Osteocyte (in vitro differentiated cells): ENCODE measurements around the gene GADD45A. TPM values are rescaled to one million over a fixed set of nuclear protein-coding genes. Genes with fewer than 3 reads are reported as not detected.

Source experiments
- DNase-seq: peaks from one replicate; pipeline ENCODE4 v3.0.0; 2021; ENCODE audit warnings: mixed read lengths; ENCODE audit not compliant: unreplicated experiment; ENCODE audit errors: extremely low spot score
- H3K27ac Mint-ChIP-seq: one replicate; pipeline ENCODE4 v1.8.0; 2021; ENCODE audit warnings: mild to moderate bottlenecking, mixed read lengths; ENCODE audit not compliant: unreplicated experiment
- H3K27me3 Mint-ChIP-seq: one replicate; pipeline ENCODE4 v1.8.0; 2021; ENCODE audit warnings: mixed read lengths; ENCODE audit not compliant: unreplicated experiment
- H3K36me3 Mint-ChIP-seq: one replicate; pipeline ENCODE4 v1.8.0; 2021; ENCODE audit warnings: mixed read lengths; ENCODE audit not compliant: unreplicated experiment
- H3K4me1 Mint-ChIP-seq: one replicate; pipeline ENCODE4 v1.8.0; 2021; ENCODE audit warnings: mixed read lengths; ENCODE audit not compliant: unreplicated experiment
- H3K4me3 Mint-ChIP-seq: one replicate; pipeline ENCODE4 v1.8.0; 2021; ENCODE audit warnings: mild to moderate bottlenecking, moderate library complexity, mixed read lengths; ENCODE audit not compliant: unreplicated experiment
- H3K9me3 Mint-ChIP-seq: one replicate; pipeline ENCODE4 v1.8.0; 2021; ENCODE audit warnings: mixed read lengths; ENCODE audit not compliant: unreplicated experiment
- total RNA-seq: library from RNA; stranded (reverse); gene quantifications from 2 replicates; pipeline ENCODE4 v1.2.1, GENCODE V29; 2021
- TF ChIP-seq, protein P1 (sequence below): fragments of 200-600 bp; sonication (generic); IDR thresholded peaks from 2 replicates; pipeline ENCODE4 v1.5.0; 2021; ENCODE audit warnings: antibody characterized with exemption, mild to moderate bottlenecking, moderate library complexity

GADD45A gene
- total RNA-seq, 1 donor from 2014 or later, result 45.3 TPM

DNA sequence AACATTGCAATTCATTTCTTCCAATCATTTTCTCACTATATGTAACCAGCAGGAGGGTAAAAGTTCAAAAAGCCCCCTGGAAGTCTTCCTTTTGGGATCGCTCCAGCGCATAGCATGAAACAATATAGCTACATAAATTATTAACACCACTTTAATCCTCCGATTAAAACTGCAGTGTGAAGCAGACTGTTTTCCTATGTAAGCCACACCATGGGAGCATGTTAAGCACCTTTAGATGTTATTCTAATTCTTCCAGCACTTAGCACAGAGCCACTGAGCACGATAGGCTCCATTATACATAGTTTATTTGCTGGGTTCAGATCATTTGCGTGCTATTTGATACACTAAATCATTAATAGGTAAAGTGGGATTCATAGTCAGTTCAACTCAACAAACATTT, 18.4 kb upstream of the GADD45A start:
- H3K36me3 Mint-ChIP-seq, result no peaks in the 10 kb centered on the region
- peaks cover 5% of the 10 kb centered on the region for H3K4me1 Mint-ChIP-seq
- no peaks in the 10 kb centered on the region for H3K9me3 Mint-ChIP-seq

DNA sequence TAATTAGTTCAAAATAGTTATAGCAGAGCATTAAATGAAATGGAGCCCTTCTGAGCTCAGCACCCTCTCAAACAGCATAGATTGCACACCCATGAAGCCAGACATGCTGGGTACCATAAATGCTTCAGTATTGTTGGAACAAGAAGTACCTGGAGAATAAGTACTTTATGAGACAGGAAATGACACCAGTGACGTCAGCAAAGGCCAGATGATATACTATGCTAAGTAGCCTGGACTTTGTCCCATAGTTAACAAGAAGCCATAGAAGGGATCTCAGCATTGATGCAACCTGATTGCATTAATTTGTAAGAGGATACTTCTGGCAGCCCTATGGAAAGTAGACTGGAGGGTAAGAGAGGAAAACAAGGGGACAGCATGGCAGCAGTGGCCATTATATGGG, 16.3 kb upstream of the GADD45A start:
- H3K9me3 Mint-ChIP-seq, result no peaks in the 10 kb centered on the region
- no peaks in the 10 kb centered on the region for H3K36me3 Mint-ChIP-seq
- TF ChIP-seq, protein P1, sequence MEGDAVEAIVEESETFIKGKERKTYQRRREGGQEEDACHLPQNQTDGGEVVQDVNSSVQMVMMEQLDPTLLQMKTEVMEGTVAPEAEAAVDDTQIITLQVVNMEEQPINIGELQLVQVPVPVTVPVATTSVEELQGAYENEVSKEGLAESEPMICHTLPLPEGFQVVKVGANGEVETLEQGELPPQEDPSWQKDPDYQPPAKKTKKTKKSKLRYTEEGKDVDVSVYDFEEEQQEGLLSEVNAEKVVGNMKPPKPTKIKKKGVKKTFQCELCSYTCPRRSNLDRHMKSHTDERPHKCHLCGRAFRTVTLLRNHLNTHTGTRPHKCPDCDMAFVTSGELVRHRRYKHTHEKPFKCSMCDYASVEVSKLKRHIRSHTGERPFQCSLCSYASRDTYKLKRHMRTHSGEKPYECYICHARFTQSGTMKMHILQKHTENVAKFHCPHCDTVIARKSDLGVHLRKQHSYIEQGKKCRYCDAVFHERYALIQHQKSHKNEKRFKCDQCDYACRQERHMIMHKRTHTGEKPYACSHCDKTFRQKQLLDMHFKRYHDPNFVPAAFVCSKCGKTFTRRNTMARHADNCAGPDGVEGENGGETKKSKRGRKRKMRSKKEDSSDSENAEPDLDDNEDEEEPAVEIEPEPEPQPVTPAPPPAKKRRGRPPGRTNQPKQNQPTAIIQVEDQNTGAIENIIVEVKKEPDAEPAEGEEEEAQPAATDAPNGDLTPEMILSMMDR, result no peak
- H3K4me3 Mint-ChIP-seq, result no peak overlapping the region
- no peak overlapping the region for H3K27ac Mint-ChIP-seq
- DNase-seq, result no peak
- H3K27me3 Mint-ChIP-seq, result no peaks in the 10 kb centered on the region
- peaks cover 5% of the 10 kb centered on the region for H3K4me1 Mint-ChIP-seq

More for the DNA sequence above, 18.4 kb upstream of the GADD45A start:
- Mint-ChIP-seq H3K27ac (no peak overlapping the region), H3K4me3 (no peak overlapping the region), H3K27me3 (no peaks in the 10 kb centered on the region)
- TF ChIP-seq, protein P1, result no peak
- DNase-seq, result no peak

DNA sequence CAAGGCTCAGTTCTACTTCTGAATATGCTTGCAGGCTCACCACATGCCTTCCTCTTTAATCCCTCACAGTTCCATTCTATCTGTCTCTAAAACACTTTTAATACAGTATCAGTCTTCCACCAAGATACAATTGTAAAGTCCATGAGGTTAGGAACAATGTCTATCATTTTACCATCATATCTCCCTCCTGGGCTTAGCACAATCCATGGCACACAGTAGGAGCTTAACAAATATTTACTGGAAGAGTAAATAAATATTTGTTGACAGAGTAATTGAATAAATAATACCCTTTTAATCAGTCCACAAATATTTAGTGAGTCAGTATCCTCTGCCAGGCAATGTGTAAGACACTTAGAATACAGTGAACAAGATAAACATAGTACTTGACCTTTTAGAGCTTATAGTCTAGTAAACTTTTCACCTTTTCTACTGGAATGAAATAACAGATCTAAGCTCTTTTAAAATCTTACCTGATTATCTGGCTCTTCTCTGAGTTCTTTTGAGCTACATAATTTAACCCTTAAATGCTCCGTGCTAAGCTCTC, 12.7 kb upstream of the GADD45A start:
- Mint-ChIP-seq H3K27me3 (no peaks in the 10 kb centered on the region), H3K27ac (no peak overlapping the region), H3K4me3 (no peak overlapping the region), H3K9me3 (no peaks in the 10 kb centered on the region), H3K36me3 (no peaks in the 10 kb centered on the region), H3K4me1 (peaks cover 15% of the 10 kb centered on the region)
- TF ChIP-seq, protein P1, result no peak
- no peak for DNase-seq

DNA sequence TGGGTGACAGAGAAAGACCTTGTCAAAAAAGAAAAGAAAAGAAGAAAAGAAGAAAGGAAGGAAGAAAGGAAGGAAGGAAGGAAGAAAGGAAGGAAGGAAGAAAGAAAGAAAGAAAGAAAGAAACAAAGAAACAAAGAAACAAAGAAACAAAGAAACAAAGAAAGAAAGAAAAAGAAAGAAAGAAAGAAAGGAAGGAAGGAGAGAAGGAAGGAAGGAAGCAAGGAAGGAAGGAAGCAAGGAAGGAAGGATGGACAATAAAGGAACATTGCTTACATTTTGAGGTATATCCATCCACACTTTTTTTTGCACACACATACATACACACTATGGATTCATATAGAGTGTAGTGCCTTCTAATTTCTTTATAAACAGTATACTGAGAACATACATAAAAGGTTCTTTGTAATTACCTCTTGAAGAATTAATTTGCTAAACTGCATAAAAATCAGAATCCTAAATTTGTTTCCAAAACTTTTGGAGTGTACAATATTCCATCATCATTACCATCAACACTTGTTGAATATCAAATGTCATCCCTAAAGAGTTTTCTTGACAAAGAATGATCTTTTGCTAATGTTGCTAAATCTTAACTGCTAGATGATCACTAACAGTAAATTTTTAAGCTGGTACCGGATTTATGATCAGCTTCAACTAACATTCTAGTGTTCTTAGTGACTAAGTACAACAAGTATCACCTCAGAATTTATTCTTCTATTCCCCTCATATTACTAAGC, 11.4 kb upstream of the GADD45A start:
- no peak for DNase-seq
- no peaks in the 10 kb centered on the region for H3K27me3 Mint-ChIP-seq
- no peak overlapping the region for H3K27ac Mint-ChIP-seq

More for the DNA sequence above, 11.4 kb upstream of the GADD45A start:
- no peak overlapping the region for H3K4me3 Mint-ChIP-seq
- no peaks in the 10 kb centered on the region for H3K36me3 Mint-ChIP-seq
- H3K4me1 Mint-ChIP-seq, result peaks cover 15% of the 10 kb centered on the region
- H3K9me3 Mint-ChIP-seq, result no peaks in the 10 kb centered on the region
- TF ChIP-seq, protein P1, result no peak
